NB4 (cell line): ENCODE data around the gene RPTN.

Source experiments
- DNase-seq: peaks from one replicate; pipeline ENCODE4 v3.0.0; 2010; ENCODE audit warnings: low read depth
- H3K4me3 ChIP-seq: one replicate; pipeline ENCODE4 v1.5.1; 2011; ENCODE audit warnings: mild to moderate bottlenecking, low read depth, low read length, moderate library complexity
- CTCF ChIP-seq: IDR thresholded peaks from one replicate; pipeline ENCODE4 v1.5.1; 2012; ENCODE audit warnings: low read depth, low read length
- MAX ChIP-seq: IDR thresholded peaks from 2 replicates; pipeline ENCODE4 v1.6.1; 2011; ENCODE audit warnings: low read depth, low read length
- MYC ChIP-seq: IDR thresholded peaks from 2 replicates; pipeline ENCODE4 v1.6.1; 2011; ENCODE audit warnings: low read depth, low read length
- POLR2A ChIP-seq: IDR thresholded peaks from 2 replicates; pipeline ENCODE4 v1.6.1; 2011; ENCODE audit warnings: mild to moderate bottlenecking; ENCODE audit not compliant: insufficient read length; ENCODE audit errors: extremely low read depth

Gene RPTN

DNA sequence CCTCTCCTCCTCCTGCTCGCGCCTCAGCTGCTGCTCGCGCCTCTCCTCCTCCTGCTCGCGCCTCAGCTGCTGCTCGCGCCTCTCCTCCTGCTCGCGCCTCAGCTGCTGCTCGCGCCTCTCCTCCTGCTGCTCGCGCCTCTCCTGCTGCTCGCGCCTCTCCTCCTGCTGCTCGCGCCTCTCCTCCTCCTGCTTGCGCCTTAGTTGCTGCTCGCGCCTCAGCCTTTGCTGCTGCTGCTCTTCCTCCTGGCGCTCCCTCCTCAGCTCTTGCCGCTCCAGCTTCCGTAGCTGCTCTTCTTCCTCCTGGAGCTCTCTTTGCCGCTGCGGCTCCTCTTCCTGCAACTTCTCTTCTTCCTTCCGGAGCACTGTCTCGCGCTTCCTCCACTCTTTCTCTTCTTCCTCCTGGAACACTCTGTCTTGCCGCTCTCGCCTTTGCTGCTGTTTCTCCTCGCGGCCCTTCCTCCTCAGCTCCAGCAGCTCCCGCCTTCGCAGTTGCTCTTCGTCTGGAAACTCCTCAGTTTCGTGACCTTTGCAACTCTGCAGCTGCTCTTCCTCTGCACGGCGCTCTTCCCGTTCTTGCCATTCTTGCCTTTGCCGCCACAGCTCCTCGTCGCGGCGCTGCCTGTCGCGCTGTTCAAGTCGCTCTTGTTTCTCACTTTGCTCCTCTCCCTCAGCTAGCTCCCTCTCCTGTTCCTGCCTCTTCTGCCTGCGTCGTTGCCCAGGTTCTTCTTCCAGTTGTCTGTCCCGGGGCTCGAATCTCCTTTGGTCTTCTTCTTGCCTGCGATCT, 46.7 kb downstream of the RPTN start:
- DNase-seq, result no peak
- no peak overlapping the region for H3K4me3 ChIP-seq
- TF ChIP-seq MYC (no peak), MAX (no peak), POLR2A (no peak), CTCF (no peak)

- DNase-seq, result no peak
- peak overlapping the region; percentile 60 for H3K4me3 ChIP-seq
- TF ChIP-seq CTCF (no peak), POLR2A (no peak), MAX (no peak), MYC (no peak)
Observed at GRCh38 chr1:152111515-152111968, 47.5 kb downstream of the RPTN start.

DNA sequence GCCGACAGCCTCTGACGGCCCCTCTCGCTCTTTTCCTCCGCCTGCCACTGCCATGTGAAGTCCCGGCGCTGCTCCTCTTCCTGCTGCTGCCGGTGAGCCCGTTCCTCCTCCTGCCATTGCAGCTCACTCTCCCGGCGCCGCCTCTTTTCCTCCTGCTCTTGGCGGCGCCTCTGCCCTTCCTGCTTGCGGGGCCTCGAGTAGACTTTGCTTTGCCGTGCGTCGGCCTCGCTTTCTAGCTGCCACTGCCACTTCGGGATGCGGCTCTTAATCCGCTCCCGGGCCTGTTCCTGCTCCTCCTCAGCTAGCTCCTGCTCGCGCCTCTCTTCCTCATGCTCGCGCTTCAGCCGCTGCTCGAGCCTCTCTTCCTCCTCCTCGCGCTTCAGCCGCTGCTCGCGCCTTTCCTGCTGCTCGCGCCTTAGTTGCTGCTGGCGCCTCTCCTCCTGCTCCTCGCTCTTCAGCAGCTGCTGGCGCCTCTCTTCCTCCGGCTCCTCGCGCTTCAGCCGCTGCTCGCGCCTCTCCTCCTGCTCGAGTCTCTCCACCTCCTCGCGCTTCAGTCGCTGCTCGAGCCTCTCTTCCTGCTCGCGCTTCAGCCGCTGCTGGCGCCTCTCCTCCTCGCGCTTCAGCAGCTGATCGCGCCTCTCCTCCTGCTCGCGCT, 48.0 kb downstream of the RPTN start:
- no peak for TF ChIP-seq MAX
- TF ChIP-seq MYC, result no peak
- no peak for TF ChIP-seq POLR2A
- TF ChIP-seq CTCF, result no peak
- H3K4me3 ChIP-seq, result peak overlapping the region; percentile 60
- peak; percentile 83 for DNase-seq

DNA sequence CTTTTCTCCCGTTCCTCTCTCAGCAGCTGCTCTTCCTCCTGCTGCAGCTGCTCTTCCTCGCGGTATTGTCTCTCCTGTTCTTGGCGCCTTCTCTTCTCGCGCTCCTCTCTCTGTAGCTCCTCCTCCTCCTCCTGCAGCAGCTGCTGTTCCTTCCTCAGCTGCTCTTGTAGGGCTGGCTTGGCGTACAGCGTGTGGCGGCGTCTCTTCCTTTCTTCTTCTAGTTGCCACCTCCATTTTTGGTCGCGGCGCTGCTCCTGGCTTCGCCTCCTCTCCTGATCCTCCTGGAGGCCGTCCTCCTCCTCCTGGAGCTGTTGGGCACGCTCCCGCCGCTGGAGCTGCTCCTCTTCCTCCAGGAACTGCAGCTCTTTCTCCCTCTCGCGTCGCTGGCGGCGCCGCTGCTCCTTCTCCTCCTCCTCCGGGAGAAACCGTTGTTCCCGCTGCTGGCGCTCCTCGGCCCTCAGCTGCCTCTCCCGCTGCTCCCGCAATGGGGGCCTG, 48.6 kb downstream of the RPTN start:
- peak overlapping the region; percentile 60 for H3K4me3 ChIP-seq
- peak; percentile 82 for DNase-seq
- TF ChIP-seq POLR2A (peak; percentile 31), CTCF (no peak), MAX (peak; percentile 50), MYC (no peak)

GRCh38 chr1:152109998-152110294, 49.1 kb downstream of the RPTN start:
- DNase-seq, result no peak
- H3K4me3 ChIP-seq, result peak overlapping the region; percentile 60
- TF ChIP-seq MAX, result no peak
- TF ChIP-seq MYC, result no peak
- no peak for TF ChIP-seq POLR2A
- no peak for TF ChIP-seq CTCF
